Fibroblast of peridontal ligament (primary cell): ENCODE measurements around the gene ZNF580.

Experiments used
- DNase-seq: peaks from one replicate; pipeline ENCODE4 v3.0.0-alpha.2; 2010; ENCODE audit errors: extremely low read depth

The ZNF580 gene

GRCh38 chr19:55606471-55606787 lies 34.4 kb upstream of the ZNF580 start:
- DNase-seq: no peak

- no peak for DNase-seq
These were observed 34.0 kb upstream of the ZNF580 start for GRCh38 chr19:55606817-55607216.

GRCh38 chr19:55609326-55609725 lies 31.5 kb upstream of the ZNF580 start:
- DNase-seq: no peak

GRCh38 chr19:55611300-55611982 lies 29.4 kb upstream of the ZNF580 start:
- DNase-seq: no peak

- DNase-seq: no peak
These were observed 28.7 kb upstream of the ZNF580 start for GRCh38 chr19:55611983-55612645.

GRCh38 chr19:55613396-55613795 lies 27.4 kb upstream of the ZNF580 start:
- no peak for DNase-seq

GRCh38 chr19:55613930-55614710 lies 26.7 kb upstream of the ZNF580 start:
- DNase-seq: no peak

- DNase-seq: no peak
These were observed 25.9 kb upstream of the ZNF580 start for GRCh38 chr19:55614711-55615542.

GRCh38 chr19:55615543-55616394 lies 25.0 kb upstream of the ZNF580 start:
- no peak for DNase-seq

- DNase-seq: no peak
These were observed 24.4 kb upstream of the ZNF580 start for GRCh38 chr19:55616395-55616875.

- no peak for DNase-seq
These were observed 23.4 kb upstream of the ZNF580 start for GRCh38 chr19:55617426-55617825.

GRCh38 chr19:55618426-55618825 lies 22.4 kb upstream of the ZNF580 start:
- no peak for DNase-seq

GRCh38 chr19:55619286-55619685 lies 21.5 kb upstream of the ZNF580 start:
- peak; percentile 82 for DNase-seq

GRCh38 chr19:55620410-55621204 lies 20.2 kb upstream of the ZNF580 start:
- no peak for DNase-seq

GRCh38 chr19:55621205-55621672 lies 19.6 kb upstream of the ZNF580 start:
- DNase-seq: no peak

GRCh38 chr19:55621673-55622231 lies 19.1 kb upstream of the ZNF580 start:
- DNase-seq: no peak

GRCh38 chr19:55622242-55622969 lies 18.4 kb upstream of the ZNF580 start:
- DNase-seq: no peak

GRCh38 chr19:55623130-55623529 lies 17.7 kb upstream of the ZNF580 start:
- no peak for DNase-seq

- no peak for DNase-seq
These were observed 17.2 kb upstream of the ZNF580 start for GRCh38 chr19:55623561-55623960.
